AG04449 (cell line): ENCODE results near the gene ETV3.

Experiments used
- CTCF ChIA-PET: fragments of 350-600 bp; formaldehyde crosslinking; extraction: SDS; loops from one replicate; lab custom pipeline; 2021; ENCODE audit warnings: antibody characterized with exemption; lab: Yijun Ruan, JAX
- POLR2A ChIA-PET: fragments of 400-600, 350-600 bp; formaldehyde crosslinking; extraction: SDS; loops from one replicate; lab custom pipeline; 2020; ENCODE audit warnings: antibody characterized with exemption, inconsistent platforms; lab: Yijun Ruan, JAX
- DNase-seq: peaks from one replicate; pipeline ENCODE4 v3.0.0-alpha.2; 2010; ENCODE audit warnings: low read depth, low spot score
- H3K4me3 ChIP-seq: 2 replicates; pipeline ENCODE4 v1.5.1; 2011; ENCODE audit warnings: low read depth, mild to moderate bottlenecking, control low read depth, low read length
- CTCF ChIP-seq: IDR thresholded peaks from one replicate; pipeline ENCODE4 v1.5.1; 2011; ENCODE audit warnings: mild to moderate bottlenecking, moderate library complexity, low read length, control low read depth, inconsistent platforms; ENCODE audit not compliant: insufficient read depth; ENCODE audit errors: missing control alignments

ETV3 gene

GRCh38 chr1:157091668-157092273 lies 46.4 kb downstream of the ETV3 start:
- CTCF ChIA-PET: interaction anchor here (1.4 to 8.8 kb wide), 7 partner anchors 10 to 62 kb away, joined by 6 to 478 read pairs (median 36); partner anchors contain the start of gene ETV3L
- DNase-seq: no peak
- POLR2A ChIA-PET: no interaction called here
- no peak overlapping the region for H3K4me3 ChIP-seq
- TF ChIP-seq CTCF: no peak

GRCh38 chr1:157091186-157091585 lies 47.0 kb downstream of the ETV3 start:
- DNase-seq: no peak
- POLR2A ChIA-PET: interaction anchor here (1.4 kb wide), 1 partner anchor 65 kb away, joined by 11 read pairs; no protein-coding TSS in a partner anchor
- TF ChIP-seq CTCF: no peak
- no peak overlapping the region for H3K4me3 ChIP-seq
- CTCF ChIA-PET: interaction anchor here (0.6 to 8.8 kb wide), 20 partner anchors 10 to 1030 kb away, joined by 3 to 478 read pairs (median 10); partner anchors contain the start of gene ETV3L

- CTCF ChIA-PET: interaction anchor here (0.6 to 8.8 kb wide), 32 partner anchors 10 to 1030 kb away, joined by 3 to 478 read pairs (median 6); partner anchors contain the start of gene ETV3L
- POLR2A ChIA-PET: interaction anchor here (1.1 to 1.4 kb wide), 2 partner anchors 62 to 66 kb away, joined by 3 to 11 read pairs; no protein-coding TSS in a partner anchor
- DNase-seq: no peak
- no peak for TF ChIP-seq CTCF
- H3K4me3 ChIP-seq: no peak overlapping the region
These were observed 47.4 kb downstream of the ETV3 start for GRCh38 chr1:157090771-157091170.

DNA sequence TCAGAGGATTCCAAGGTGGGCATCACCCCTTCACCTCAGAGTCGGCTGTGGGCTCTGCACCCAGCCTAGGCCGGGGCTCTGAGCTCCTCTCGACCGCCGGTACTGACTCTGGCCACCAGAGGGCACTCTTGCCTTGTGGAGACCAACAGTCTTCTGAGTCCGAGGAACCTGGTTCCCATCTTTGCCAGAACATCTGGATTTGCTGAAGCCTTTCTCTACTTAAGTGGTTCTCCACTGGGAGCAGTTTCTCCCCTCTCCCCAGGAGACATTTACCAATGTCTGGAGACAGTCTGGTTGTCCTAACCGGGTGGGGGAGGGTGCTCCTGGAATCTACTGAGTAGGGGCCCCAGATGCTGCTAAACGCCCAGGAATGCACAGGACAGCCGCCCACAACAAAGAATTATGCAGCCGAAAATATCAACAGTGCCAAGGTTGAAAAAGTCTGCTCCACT lies 48.0 kb downstream of the ETV3 start:
- peak; percentile 93 for TF ChIP-seq CTCF
- no peak overlapping the region for H3K4me3 ChIP-seq
- CTCF ChIA-PET: interaction anchor here (0.6 to 8.8 kb wide), 43 partner anchors 9 to 391 kb away, joined by 3 to 478 read pairs (median 5); partner anchors contain the start of gene ETV3L
- DNase-seq: peak; percentile 60
- POLR2A ChIA-PET: interaction anchor here (1.0 to 1.4 kb wide), 3 partner anchors 16 to 66 kb away, joined by 3 to 11 read pairs (median 3); no protein-coding TSS in a partner anchor

GRCh38 chr1:157089789-157090188 lies 48.4 kb downstream of the ETV3 start:
- POLR2A ChIA-PET: interaction anchor here (1.0 to 1.4 kb wide), 3 partner anchors 16 to 66 kb away, joined by 3 to 11 read pairs (median 3); no protein-coding TSS in a partner anchor
- no peak for DNase-seq
- TF ChIP-seq CTCF: no peak
- H3K4me3 ChIP-seq: no peak overlapping the region
- CTCF ChIA-PET: interaction anchor here (0.6 to 8.8 kb wide), 41 partner anchors 9 to 391 kb away, joined by 3 to 478 read pairs (median 5); partner anchors contain the start of gene ETV3L

DNA sequence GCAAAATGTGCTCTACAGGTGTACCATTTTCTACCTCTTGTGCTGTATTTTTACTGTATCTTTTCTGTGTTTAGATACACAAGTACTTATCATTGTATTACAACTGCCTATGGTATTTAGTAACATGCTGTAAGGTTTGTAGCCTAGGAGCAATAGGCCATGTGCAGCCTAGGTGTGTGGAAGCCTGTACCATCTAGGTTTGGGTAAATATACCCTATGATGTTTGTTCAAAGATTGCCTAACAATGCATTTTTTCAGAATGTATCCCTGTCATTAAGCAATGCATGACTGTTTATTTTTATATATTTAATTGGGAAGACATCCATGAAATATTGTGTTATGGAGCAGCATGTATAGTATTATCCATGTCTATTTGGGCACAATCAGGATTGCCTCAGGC lies 49.6 kb downstream of the ETV3 start:
- no peak for TF ChIP-seq CTCF
- no peak overlapping the region for H3K4me3 ChIP-seq
- ChIA-PET CTCF (interaction anchor here (0.7 to 8.8 kb wide), 14 partner anchors 9 to 108 kb away, joined by 3 to 478 read pairs (median 8); partner anchors contain the start of gene ETV3L), POLR2A (no interaction called here)
- no peak for DNase-seq
